OCI-LY1 (cell line): Measurements from ENCODE around the gene MGRN1.

Experiments
- CTCF ChIP-seq: fragments of 200-600 bp; sonication (generic), shearing (Covaris generic); IDR thresholded peaks from 2 replicates; pipeline ENCODE4 v1.5.1; 2017; ENCODE audit warnings: mild to moderate bottlenecking, antibody characterized with exemption, low read length, moderate library complexity, mixed read lengths
- EZH2 ChIP-seq: fragments of 200-600 bp; sonication (generic), shearing (Covaris generic); IDR thresholded peaks from 2 replicates; pipeline ENCODE4 v1.8.0; 2017; ENCODE audit warnings: borderline replicate concordance, mixed run types, mild to moderate bottlenecking, antibody characterized with exemption, low read length, moderate library complexity, mixed read lengths

- TF ChIP-seq CTCF = no peak
- no peak for TF ChIP-seq EZH2
Measured at GRCh38 chr16:4682084-4682591, 57.5 kb downstream of the MGRN1 start.
